Activated naive CD4-positive, alpha-beta T cell treated with anti-CD3 and anti-CD28 coated beads, Interleukin-2, amount 10 ng/mL, durations not matched to agents 7 days and 5 days (primary cell): ENCODE measurements around the gene ZG16B.
A peak's percentile ranks its signal among the peaks of the same experiment; 100 is the strongest.

Experiments used
- CTCF ChIA-PET: fragments of 350-600 bp; sonication (Branson Sonifier 250); formaldehyde crosslinking; loops from one replicate; lab custom pipeline; 2021; ENCODE audit warnings: antibody characterized with exemption; lab: Charles Lee
- DNase-seq: peaks from one replicate; pipeline ENCODE4 v3.0.0-alpha.2; 2020
- H3K27ac Mint-ChIP-seq: one replicate; pipeline ENCODE4 v1.8.0; 2021; ENCODE audit warnings: mild to moderate bottlenecking, moderate library complexity, mixed read lengths
- H3K27me3 Mint-ChIP-seq: one replicate; pipeline ENCODE4 v1.8.0; 2021; ENCODE audit warnings: mild to moderate bottlenecking, mixed read lengths
- H3K36me3 Mint-ChIP-seq: one replicate; pipeline ENCODE4 v1.8.0; 2021; ENCODE audit warnings: mixed read lengths
- H3K4me1 Mint-ChIP-seq: one replicate; pipeline ENCODE4 v1.8.0; 2021; ENCODE audit warnings: mixed read lengths
- H3K4me3 Mint-ChIP-seq: one replicate; pipeline ENCODE4 v1.8.0; 2021; ENCODE audit warnings: mild to moderate bottlenecking, moderate library complexity, mixed read lengths
- H3K9me3 Mint-ChIP-seq: one replicate; pipeline ENCODE4 v1.8.0; 2021; ENCODE audit warnings: mixed read lengths

Gene ZG16B

GRCh38 chr16:2825906-2826305 is 4.2 kb upstream of the ZG16B start:
- peak; percentile 8 for DNase-seq
- peaks cover 5% of the 10 kb centered on the region for H3K4me1 Mint-ChIP-seq
- CTCF ChIA-PET: no interaction called here
- no peak overlapping the region for H3K27ac Mint-ChIP-seq
- H3K9me3 Mint-ChIP-seq: no peaks in the 10 kb centered on the region
- no peaks in the 10 kb centered on the region for H3K36me3 Mint-ChIP-seq
- H3K4me3 Mint-ChIP-seq: no peak overlapping the region
- peaks cover 7% of the 10 kb centered on the region for H3K27me3 Mint-ChIP-seq

- H3K4me1 Mint-ChIP-seq: peaks cover 5% of the 10 kb centered on the region
- no peak overlapping the region for H3K27ac Mint-ChIP-seq
- CTCF ChIA-PET: interaction anchor here (1.2 kb wide), 1 partner anchor 12 kb away, joined by 3 read pairs; no protein-coding TSS in a partner anchor
- no peaks in the 10 kb centered on the region for H3K9me3 Mint-ChIP-seq
- DNase-seq: peak; percentile 15
- H3K4me3 Mint-ChIP-seq: no peak overlapping the region
- no peaks in the 10 kb centered on the region for H3K27me3 Mint-ChIP-seq
- H3K36me3 Mint-ChIP-seq: no peaks in the 10 kb centered on the region
Observed at GRCh38 chr16:2826591-2827373, 3.3 kb upstream of the ZG16B start.

GRCh38 chr16:2827374-2827791 is 2.7 kb upstream of the ZG16B start:
- no peaks in the 10 kb centered on the region for H3K9me3 Mint-ChIP-seq
- CTCF ChIA-PET: interaction anchor here (1.2 kb wide), 1 partner anchor 11 kb away, joined by 3 read pairs; no protein-coding TSS in a partner anchor
- no peak overlapping the region for H3K4me3 Mint-ChIP-seq

GRCh38 chr16:2827831-2828520 is 2.1 kb upstream of the ZG16B start:
- CTCF ChIA-PET: no interaction called here
- H3K27me3 Mint-ChIP-seq: peaks cover 8% of the 10 kb centered on the region
- no peaks in the 10 kb centered on the region for H3K36me3 Mint-ChIP-seq
- no peaks in the 10 kb centered on the region for H3K9me3 Mint-ChIP-seq
- peaks cover 5% of the 10 kb centered on the region for H3K4me1 Mint-ChIP-seq
- no peak overlapping the region for H3K4me3 Mint-ChIP-seq
- no peak overlapping the region for H3K27ac Mint-ChIP-seq
- no peak for DNase-seq

More at GRCh38 chr16:2827374-2827791, 2.7 kb upstream of the ZG16B start:
- H3K27ac Mint-ChIP-seq: no peak overlapping the region
- H3K4me1 Mint-ChIP-seq: peaks cover 5% of the 10 kb centered on the region
- no peak for DNase-seq
- H3K27me3 Mint-ChIP-seq: peaks cover 2% of the 10 kb centered on the region
- no peaks in the 10 kb centered on the region for H3K36me3 Mint-ChIP-seq

GRCh38 chr16:2828521-2828840 is 1.6 kb upstream of the ZG16B start:
- CTCF ChIA-PET: interaction anchor here (1.2 kb wide), 1 partner anchor 91 kb away, joined by 3 read pairs; no protein-coding TSS in a partner anchor
- Mint-ChIP-seq H3K27ac (no peak overlapping the region), H3K4me3 (no peak overlapping the region), H3K36me3 (no peaks in the 10 kb centered on the region), H3K4me1 (peaks cover 5% of the 10 kb centered on the region), H3K9me3 (no peaks in the 10 kb centered on the region), H3K27me3 (peaks cover 9% of the 10 kb centered on the region)
- DNase-seq: no peak

GRCh38 chr16:2828876-2829430 is 1.1 kb upstream of the ZG16B start:
- Mint-ChIP-seq H3K27ac (no peak overlapping the region), H3K4me3 (no peak overlapping the region), H3K4me1 (peaks cover 5% of the 10 kb centered on the region), H3K36me3 (no peaks in the 10 kb centered on the region), H3K27me3 (peaks cover 12% of the 10 kb centered on the region), H3K9me3 (no peaks in the 10 kb centered on the region)
- CTCF ChIA-PET: interaction anchor here (1.2 to 2.6 kb wide), 2 partner anchors 10 to 91 kb away, joined by 3 to 14 read pairs; no protein-coding TSS in a partner anchor
- no peak for DNase-seq

GRCh38 chr16:2830355-2830695 is 222 bp downstream of the ZG16B start:
- no peak for DNase-seq
- Mint-ChIP-seq H3K36me3 (no peaks in the 10 kb centered on the region), H3K4me3 (no peak overlapping the region), H3K27ac (no peak overlapping the region), H3K9me3 (no peaks in the 10 kb centered on the region), H3K4me1 (peaks cover 5% of the 10 kb centered on the region), H3K27me3 (peaks cover 14% of the 10 kb centered on the region)
- CTCF ChIA-PET: interaction anchor here (0.8 to 2.6 kb wide), 2 partner anchors 9 to 38 kb away, joined by 3 to 14 read pairs; no protein-coding TSS in a partner anchor

- no peaks in the 10 kb centered on the region for H3K36me3 Mint-ChIP-seq
- no peak overlapping the region for H3K27ac Mint-ChIP-seq
- H3K4me1 Mint-ChIP-seq: peaks cover 5% of the 10 kb centered on the region
- peaks cover 22% of the 10 kb centered on the region for H3K27me3 Mint-ChIP-seq
- no peaks in the 10 kb centered on the region for H3K9me3 Mint-ChIP-seq
- CTCF ChIA-PET: interaction anchor here (2.6 kb wide), 1 partner anchor 8 kb away, joined by 14 read pairs; no protein-coding TSS in a partner anchor
- no peak for DNase-seq
- no peak overlapping the region for H3K4me3 Mint-ChIP-seq
Observed at GRCh38 chr16:2831203-2831602, 1.1 kb downstream of the ZG16B start.

GRCh38 chr16:2833776-2834175 is 3.7 kb downstream of the ZG16B start:
- no peak overlapping the region for H3K27ac Mint-ChIP-seq
- CTCF ChIA-PET: no interaction called here
- DNase-seq: no peak
- H3K4me1 Mint-ChIP-seq: peaks cover 5% of the 10 kb centered on the region
- peaks cover 34% of the 10 kb centered on the region for H3K27me3 Mint-ChIP-seq
- no peaks in the 10 kb centered on the region for H3K9me3 Mint-ChIP-seq
- H3K4me3 Mint-ChIP-seq: no peak overlapping the region
- H3K36me3 Mint-ChIP-seq: no peaks in the 10 kb centered on the region

GRCh38 chr16:2834968-2835367 is 4.9 kb downstream of the ZG16B start:
- Mint-ChIP-seq H3K4me3 (no peak overlapping the region), H3K27me3 (peaks cover 38% of the 10 kb centered on the region), H3K9me3 (no peaks in the 10 kb centered on the region), H3K27ac (no peak overlapping the region), H3K36me3 (no peaks in the 10 kb centered on the region), H3K4me1 (peaks cover 7% of the 10 kb centered on the region)
- CTCF ChIA-PET: no interaction called here
- DNase-seq: no peak

- Mint-ChIP-seq H3K36me3 (no peaks in the 10 kb centered on the region), H3K27ac (no peak overlapping the region), H3K9me3 (no peaks in the 10 kb centered on the region), H3K27me3 (peaks cover 38% of the 10 kb centered on the region), H3K4me3 (no peak overlapping the region), H3K4me1 (peaks cover 10% of the 10 kb centered on the region)
- CTCF ChIA-PET: no interaction called here
- no peak for DNase-seq
Observed at GRCh38 chr16:2835638-2836493, 5.8 kb downstream of the ZG16B start.

GRCh38 chr16:2836646-2837508 is 6.8 kb downstream of the ZG16B start:
- no peak overlapping the region for H3K27ac Mint-ChIP-seq
- H3K4me3 Mint-ChIP-seq: no peak overlapping the region
- H3K9me3 Mint-ChIP-seq: no peaks in the 10 kb centered on the region
- peaks cover 17% of the 10 kb centered on the region for H3K4me1 Mint-ChIP-seq
- CTCF ChIA-PET: no interaction called here
- no peak for DNase-seq
- H3K27me3 Mint-ChIP-seq: peaks cover 41% of the 10 kb centered on the region
- no peaks in the 10 kb centered on the region for H3K36me3 Mint-ChIP-seq

- Mint-ChIP-seq H3K27ac (no peak overlapping the region), H3K9me3 (no peaks in the 10 kb centered on the region), H3K27me3 (peaks cover 35% of the 10 kb centered on the region), H3K36me3 (no peaks in the 10 kb centered on the region), H3K4me3 (no peak overlapping the region), H3K4me1 (peaks cover 28% of the 10 kb centered on the region)
- CTCF ChIA-PET: interaction anchor here (0.8 to 3.5 kb wide), 20 partner anchors 9 to 88 kb away, joined by 3 to 95 read pairs (median 5); partner anchors contain the start of genes FLYWCH2 and ZG16B
- DNase-seq: peak; percentile 67
Observed at GRCh38 chr16:2838928-2839327, 8.8 kb downstream of the ZG16B start.
